Duodenal mucosa (tissue), 2 donors: ENCODE measurements around the gene UBTD1.
A peak's percentile ranks its signal among the peaks of the same experiment; 100 is the strongest.
"Not testable (repeated sequence)": the region's sequence is repeated elsewhere in the genome, so short reads cannot be mapped to it uniquely, and the experiment has no call there.

Experiments
- H3K27ac ChIP-seq: one replicate; pipeline ENCODE4 v1.7.0; 2013; ENCODE audit warnings: low read depth, low read length
- H3K27me3 ChIP-seq, 2 donors: one replicate each; pipeline ENCODE4 v1.7.0; 2013; ENCODE audit warnings: low read length in 2 of 2, control low read depth in 1 of 2; ENCODE audit not compliant: insufficient read depth in 2 of 2, control insufficient read depth in 1 of 2
- H3K36me3 ChIP-seq, 2 donors: one replicate each; pipeline ENCODE4 v1.7.0; 2013; ENCODE audit warnings: low read length in 2 of 2, control low read depth in 1 of 2; ENCODE audit not compliant: insufficient read depth in 2 of 2, control insufficient read depth in 1 of 2
- H3K4me1 ChIP-seq, 2 donors: one replicate each; pipeline ENCODE4 v1.7.0; 2013; ENCODE audit warnings: low read length in 2 of 2, control low read depth in 1 of 2; ENCODE audit not compliant: insufficient read depth in 2 of 2, control insufficient read depth in 1 of 2
- H3K4me3 ChIP-seq, 2 donors: one replicate each; pipeline ENCODE4 v1.7.0; 2013; ENCODE audit warnings: low read length in 2 of 2, low read depth in 1 of 2
- H3K9ac ChIP-seq, 2 donors: one replicate each; pipeline ENCODE4 v1.7.0; 2013; ENCODE audit warnings: low read length in 2 of 2, low read depth in 1 of 2
- H3K9me3 ChIP-seq, 2 donors: one replicate each; pipeline ENCODE4 v1.7.0; 2013; ENCODE audit warnings: low read length in 2 of 2, control low read depth in 1 of 2; ENCODE audit not compliant: control insufficient read depth in 1 of 2

Gene UBTD1

DNA sequence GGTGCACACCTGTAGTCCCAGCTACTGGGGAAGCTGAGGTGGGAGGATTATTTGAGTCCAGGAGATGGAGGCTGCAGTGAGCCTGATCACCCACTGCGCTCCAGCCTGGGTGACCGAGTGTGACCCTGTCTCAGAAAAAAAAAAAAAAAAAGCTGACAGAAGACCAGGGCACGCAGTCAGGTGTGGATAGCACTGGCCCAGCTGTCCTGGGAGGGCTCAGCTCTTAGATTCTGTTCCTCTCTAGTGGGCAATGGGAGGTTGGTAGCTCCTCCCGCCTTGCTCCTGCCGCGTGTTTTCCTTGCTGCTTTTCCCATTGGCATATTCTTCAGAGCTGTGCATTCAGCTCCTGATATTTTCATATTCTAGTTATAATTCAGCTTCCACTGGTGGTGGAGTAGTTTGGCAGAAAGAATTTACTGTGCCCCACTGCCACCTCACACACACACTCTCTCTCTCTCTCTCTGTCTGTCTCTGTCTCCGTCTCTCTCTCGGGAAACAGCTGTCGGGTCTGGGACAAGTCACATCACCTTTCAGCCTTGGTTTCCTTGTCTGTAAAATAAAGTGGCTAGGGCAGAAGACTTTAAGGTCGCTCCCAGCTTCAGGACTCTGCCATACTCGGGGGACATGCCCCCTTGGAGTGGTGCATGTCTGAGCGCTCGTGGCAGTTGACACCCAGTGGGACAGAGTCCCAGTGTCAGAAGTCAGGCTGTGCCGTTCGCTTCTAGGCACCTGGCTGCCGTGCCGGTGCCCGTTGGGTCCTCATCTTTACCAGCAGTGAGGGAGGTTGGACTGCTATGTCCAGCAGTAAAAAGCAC is 47.9 kb downstream of the UBTD1 start:
- no peak overlapping the region for H3K27ac ChIP-seq
- no peaks in the 10 kb centered on the region for H3K36me3 ChIP-seq
- H3K27me3 ChIP-seq: no peaks in the 10 kb centered on the region
- no peaks in the 10 kb centered on the region for H3K9me3 ChIP-seq
- no peak overlapping the region for H3K9ac ChIP-seq
- peaks cover 11 to 14% of the 10 kb centered on the region in 2 donors for H3K4me1 ChIP-seq
- H3K4me3 ChIP-seq: no peak overlapping the region

DNA sequence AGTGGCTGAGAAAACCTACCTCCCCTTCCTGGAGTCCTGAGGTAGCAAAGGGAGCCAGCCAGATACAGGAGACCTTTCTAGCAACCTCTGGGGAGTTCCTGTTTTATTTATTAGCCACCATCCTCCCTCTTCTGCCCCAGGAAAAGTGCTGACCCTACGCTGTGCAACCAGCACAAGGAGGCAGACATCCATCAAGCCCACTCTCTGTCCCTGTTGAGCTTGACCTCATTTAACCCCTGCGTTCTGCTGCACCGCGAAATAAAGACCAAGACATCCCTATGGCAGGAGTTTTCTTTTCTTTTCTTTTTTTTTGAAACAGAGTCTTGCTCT is 48.5 kb downstream of the UBTD1 start:
- Histone ChIP-seq H3K4me1 (peaks cover 8 to 14% of the 10 kb centered on the region in 2 donors), H3K4me3 (no peak overlapping the region), H3K27me3 (no peaks in the 10 kb centered on the region), H3K9ac (no peak overlapping the region), H3K9me3 (no peaks in the 10 kb centered on the region), H3K36me3 (no peaks in the 10 kb centered on the region), H3K27ac (no peak overlapping the region)

DNA sequence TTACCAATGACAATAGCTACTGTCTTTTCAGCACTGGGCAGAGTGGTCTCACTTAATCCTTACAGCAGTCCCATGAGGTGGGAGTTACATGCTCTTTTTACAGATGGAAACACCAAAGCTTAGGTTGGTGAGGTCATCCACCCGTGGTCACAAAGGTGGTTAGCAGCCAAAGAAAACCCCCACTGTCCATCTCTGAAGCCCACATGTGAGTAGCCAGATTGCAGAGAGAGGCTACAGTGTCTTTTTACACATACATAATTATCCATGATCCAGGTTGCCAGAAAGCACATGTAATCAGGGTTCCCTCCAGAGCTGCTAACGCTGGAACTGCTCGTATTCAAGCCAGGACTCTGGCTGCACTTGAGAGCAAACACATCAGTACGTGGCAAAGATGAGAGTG is 49.2 kb downstream of the UBTD1 start:
- no peaks in the 10 kb centered on the region for H3K36me3 ChIP-seq
- H3K4me1 ChIP-seq: peaks cover under 1 to 7% of the 10 kb centered on the region in 2 donors
- no peak overlapping the region for H3K27ac ChIP-seq
- no peak overlapping the region for H3K9ac ChIP-seq
- H3K9me3 ChIP-seq: no peaks in the 10 kb centered on the region
- no peak overlapping the region for H3K4me3 ChIP-seq
- no peaks in the 10 kb centered on the region for H3K27me3 ChIP-seq

DNA sequence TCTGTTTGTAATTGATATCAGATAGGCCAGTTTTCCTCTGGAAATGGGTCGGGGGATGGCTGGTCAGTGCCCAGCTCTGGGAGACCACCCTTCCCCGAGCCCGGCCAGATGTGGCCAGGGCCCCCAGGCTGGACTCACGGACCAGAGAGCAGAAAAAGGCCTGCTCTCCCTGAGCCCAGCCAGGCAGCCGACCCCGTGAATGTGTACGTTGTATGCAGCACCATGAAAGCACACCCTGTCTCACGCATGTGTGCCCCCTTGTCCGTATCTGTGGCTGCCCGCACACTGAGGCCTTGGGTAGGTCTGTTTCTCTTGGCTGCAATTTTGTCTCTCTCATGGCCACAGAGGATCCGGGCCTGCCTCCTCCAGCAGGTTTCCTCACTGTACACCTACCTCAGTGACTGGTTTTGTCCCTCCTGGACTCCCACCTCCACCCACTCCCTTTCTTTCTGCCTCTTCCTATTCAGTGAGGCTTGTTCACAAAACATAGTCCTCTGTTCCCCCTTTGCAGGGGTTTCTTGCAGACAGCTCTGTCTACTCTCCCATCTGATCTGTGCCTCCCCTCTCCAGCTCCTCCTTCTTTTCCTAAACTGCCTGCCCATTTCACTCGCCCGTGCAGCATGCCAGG is 50.2 kb downstream of the UBTD1 start:
- Histone ChIP-seq H3K4me3 (no peak overlapping the region), H3K27ac (no peak overlapping the region), H3K9ac (no peak overlapping the region), H3K36me3 (no peaks in the 10 kb centered on the region), H3K9me3 (no peaks in the 10 kb centered on the region), H3K27me3 (no peaks in the 10 kb centered on the region), H3K4me1 (no peaks in the 10 kb centered on the region)

DNA sequence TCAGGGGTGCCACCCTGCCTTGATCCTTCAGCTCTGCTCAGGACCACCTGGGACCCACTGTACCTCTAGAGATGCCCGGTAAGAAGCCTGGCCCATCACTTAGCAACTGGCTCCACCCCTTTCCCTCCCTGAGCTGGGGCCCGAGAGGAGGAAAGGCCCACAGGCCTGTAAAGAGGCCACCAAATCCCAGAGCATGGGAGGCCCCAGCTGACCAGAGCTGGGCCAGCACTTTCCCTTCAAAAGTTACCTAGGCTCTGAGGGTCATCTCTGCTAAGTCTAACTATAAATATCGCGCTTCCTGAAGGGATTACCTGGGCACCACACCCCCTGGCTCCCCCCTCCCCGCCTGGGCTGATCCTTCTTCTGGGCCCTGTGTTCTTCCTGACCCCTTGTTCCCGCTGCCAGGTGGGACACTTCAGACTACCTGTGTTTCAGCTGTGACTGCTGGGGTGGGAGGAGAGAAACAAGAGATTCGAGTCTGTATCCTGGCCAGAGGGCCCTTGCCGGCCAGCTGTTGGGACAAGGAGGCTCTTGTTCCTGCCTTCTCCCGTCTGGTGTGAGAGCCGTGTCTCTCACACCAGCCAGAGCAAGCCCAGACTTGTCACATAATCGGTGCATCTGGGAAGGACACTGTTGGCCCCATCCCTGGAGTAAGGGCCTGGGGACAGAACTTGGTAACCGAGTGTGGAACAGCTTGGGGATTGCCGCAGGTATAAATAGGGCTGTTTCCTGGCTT is 51.0 kb downstream of the UBTD1 start:
- Histone ChIP-seq H3K9ac (no peak overlapping the region), H3K27ac (peak overlapping the region; percentile 22), H3K9me3 (no peaks in the 10 kb centered on the region), H3K4me1 (no peaks in the 10 kb centered on the region), H3K27me3 (no peaks in the 10 kb centered on the region), H3K36me3 (no peaks in the 10 kb centered on the region), H3K4me3 (no peak overlapping the region)

DNA sequence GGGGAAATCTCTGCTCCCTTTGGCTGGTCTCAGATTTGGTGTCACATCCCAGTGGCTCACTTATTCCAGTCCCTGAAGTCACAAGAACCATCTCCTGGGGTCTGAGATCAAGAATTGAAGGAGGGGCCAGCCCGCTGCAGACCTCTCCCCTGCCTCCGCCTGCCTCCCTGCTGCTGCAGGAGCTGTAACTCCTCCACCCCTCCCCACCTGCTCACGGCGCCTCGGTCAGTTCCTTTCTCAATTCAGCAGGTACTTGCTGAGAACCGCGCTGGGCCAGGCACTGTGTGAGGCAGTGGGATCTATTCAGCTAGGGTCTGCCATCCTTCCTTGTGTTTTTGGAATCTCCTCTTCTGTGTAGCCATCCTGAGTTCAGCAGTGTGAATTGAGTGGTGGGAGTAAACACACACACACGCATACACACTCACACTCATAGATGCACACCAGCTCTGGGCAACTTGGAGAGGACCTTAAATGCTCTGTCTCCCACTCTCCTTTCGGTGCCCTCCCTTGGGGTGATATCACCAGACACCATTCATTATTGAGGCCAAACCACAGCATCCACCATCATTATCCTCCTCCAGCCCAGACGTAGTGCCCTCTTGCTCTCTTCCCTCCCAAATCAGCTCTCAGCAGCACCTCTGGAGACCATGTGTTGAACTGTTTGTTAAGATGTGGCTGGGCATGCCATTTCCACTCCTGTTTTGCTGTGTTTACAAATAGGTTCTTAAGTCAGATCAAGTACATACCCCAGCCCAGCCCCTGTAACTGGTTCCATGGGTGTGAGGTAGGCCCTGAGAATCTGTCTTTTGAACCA is 51.8 kb downstream of the UBTD1 start:
- no peak overlapping the region for H3K9ac ChIP-seq
- H3K4me3 ChIP-seq: no peak overlapping the region
- no peaks in the 10 kb centered on the region for H3K27me3 ChIP-seq
- H3K36me3 ChIP-seq: no peaks in the 10 kb centered on the region
- H3K4me1 ChIP-seq: no peaks in the 10 kb centered on the region
- no peaks in the 10 kb centered on the region for H3K9me3 ChIP-seq
- peak overlapping the region; percentile 22 for H3K27ac ChIP-seq

DNA sequence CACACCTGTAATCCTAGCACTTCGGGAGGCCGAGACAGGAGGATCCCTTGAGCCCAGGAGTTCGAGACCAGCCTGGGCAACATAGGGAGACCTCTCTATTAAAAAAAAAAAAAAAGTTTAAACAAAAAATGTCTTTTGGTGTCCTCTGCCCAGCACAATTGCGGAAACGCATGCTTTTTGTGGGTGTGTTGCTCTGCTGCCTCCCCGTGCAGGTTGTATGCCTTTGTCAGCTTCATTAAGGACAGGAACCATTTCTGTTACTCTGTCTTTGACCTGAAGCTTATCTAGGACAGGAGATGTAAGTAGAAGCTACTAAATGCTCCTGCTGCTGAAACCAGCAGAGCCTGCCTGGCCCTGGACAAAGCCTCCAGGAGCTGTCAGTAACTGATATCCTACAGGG is 52.5 kb downstream of the UBTD1 start:
- H3K9ac ChIP-seq: no peak overlapping the region
- no peaks in the 10 kb centered on the region for H3K36me3 ChIP-seq
- H3K4me1 ChIP-seq: no peaks in the 10 kb centered on the region
- no peak overlapping the region for H3K4me3 ChIP-seq
- no peaks in the 10 kb centered on the region for H3K27me3 ChIP-seq
- no peak overlapping the region for H3K27ac ChIP-seq
- H3K9me3 ChIP-seq: no peaks in the 10 kb centered on the region

DNA sequence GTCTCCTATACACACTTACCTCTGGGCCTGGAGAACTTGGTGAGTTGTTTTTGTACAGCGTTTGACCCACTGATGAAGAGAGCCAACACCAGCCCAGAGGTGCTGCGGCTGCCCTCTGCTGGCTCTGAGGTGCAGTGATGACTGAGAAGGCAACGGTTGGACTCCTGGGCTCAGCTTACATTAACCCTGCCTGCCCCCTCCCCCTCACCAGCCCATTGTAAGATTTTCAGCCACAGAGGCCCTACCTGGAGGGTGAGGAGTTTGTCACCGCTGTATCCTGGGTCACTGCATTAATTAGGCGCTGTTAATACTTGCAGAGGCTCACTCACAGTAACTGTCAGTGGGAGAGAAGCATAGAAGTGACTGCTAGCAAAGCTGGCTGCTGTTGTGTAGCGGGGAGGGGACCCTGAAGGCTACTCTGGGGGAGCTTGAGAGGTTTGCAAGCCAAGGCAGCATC is 54.9 kb downstream of the UBTD1 start:
- no peaks in the 10 kb centered on the region for H3K4me1 ChIP-seq
- H3K36me3 ChIP-seq: no peaks in the 10 kb centered on the region
- no peak overlapping the region for H3K27ac ChIP-seq
- H3K4me3 ChIP-seq: no peak overlapping the region
- H3K9me3 ChIP-seq: no peaks in the 10 kb centered on the region
- H3K9ac ChIP-seq: no peak overlapping the region
- no peaks in the 10 kb centered on the region for H3K27me3 ChIP-seq

DNA sequence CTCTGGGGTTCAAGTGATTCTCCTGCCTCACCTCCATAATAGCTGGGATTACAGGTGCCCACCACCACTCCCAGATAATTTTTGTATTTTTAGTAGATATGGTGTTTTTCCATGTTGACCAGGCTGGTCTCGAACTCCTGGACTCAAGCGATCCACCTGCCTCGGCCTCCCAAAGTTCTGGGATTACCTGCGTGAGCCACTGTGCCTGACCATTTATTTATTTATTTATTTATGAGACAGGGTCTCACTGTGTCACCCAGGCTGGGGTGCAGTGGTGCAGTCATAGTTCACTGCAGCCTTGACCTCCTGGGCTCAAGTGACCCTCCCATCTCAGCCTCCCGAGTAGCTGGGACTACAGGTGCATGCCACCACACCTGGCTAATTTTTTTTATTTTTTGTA is 55.6 kb downstream of the UBTD1 start:
- H3K4me1 ChIP-seq, H3K9me3 ChIP-seq, H3K4me3 ChIP-seq, H3K9ac ChIP-seq, H3K27me3 ChIP-seq, H3K27ac ChIP-seq, H3K36me3 ChIP-seq: not testable (repeated sequence)

DNA sequence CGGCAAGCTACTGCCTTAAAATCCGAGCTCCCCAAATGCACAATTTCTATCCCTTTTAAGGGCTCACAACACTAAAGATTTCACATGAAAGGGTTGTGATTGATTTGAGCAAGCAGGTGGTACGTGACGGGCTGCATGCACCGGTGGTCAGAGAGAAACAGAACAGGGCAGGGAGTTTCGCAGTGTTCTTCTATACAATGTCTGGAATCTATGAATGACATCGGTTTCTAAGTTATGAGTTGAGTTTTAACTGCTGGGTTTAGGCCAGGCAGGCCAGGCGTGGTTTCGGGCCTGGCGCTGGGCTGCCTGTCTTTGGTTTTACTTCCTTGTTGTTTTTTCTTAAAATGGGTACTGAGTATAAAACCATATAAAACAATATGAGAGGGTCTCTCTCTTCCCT is 56.8 kb downstream of the UBTD1 start:
- H3K27me3 ChIP-seq, H3K9ac ChIP-seq, H3K4me1 ChIP-seq, H3K36me3 ChIP-seq, H3K4me3 ChIP-seq, H3K27ac ChIP-seq, H3K9me3 ChIP-seq: not testable (repeated sequence)
